H1 (cell line): ENCODE results near the gene AGBL5. TPM values are rescaled to one million over a fixed set of nuclear protein-coding genes. Genes with fewer than 3 reads are reported as not detected.

ENCODE experiments used
- CTCF ChIA-PET: fragments of 300-600 bp; sonication (Branson Sonifier 250); formaldehyde crosslinking; loops from one replicate; lab custom pipeline; 2021; ENCODE audit not compliant: partially characterized antibody; lab: Charles Lee
- POLR2A ChIA-PET: fragments of 300-600 bp; sonication (Branson Sonifier 250); formaldehyde crosslinking; loops from one replicate; lab custom pipeline; 2021; ENCODE audit warnings: inconsistent platforms; ENCODE audit not compliant: partially characterized antibody; lab: Charles Lee
- DNase-seq, 2 experiments: peaks; one replicate each; pipeline versions ENCODE4 v3.0.0 to v3.0.0-alpha.2; 2010 to 2022; ENCODE audit warnings: low spot score in 2 of 2, low read depth in 1 of 2, mixed read lengths in 1 of 2
- FAIRE-seq: peaks from 2 replicates; lab custom pipeline; 2011; peaks lifted over from hg19 to GRCh38; lab: Jason Lieb, UNC
- H2AFZ ChIP-seq: 2 replicates; pipeline ENCODE4 v1.8.1; 2012; ENCODE audit warnings: low read length, inconsistent platforms
- H2AK5ac ChIP-seq: 2 replicates; pipeline ENCODE4 v1.6.1; 2013; ENCODE audit warnings: low read depth, low read length
- H2BK120ac ChIP-seq: replicated peaks from 2 replicates; pipeline ENCODE3; 2013; ENCODE audit warnings: low read depth, low read length, inconsistent platforms
- H2BK12ac ChIP-seq: 2 replicates; pipeline ENCODE4 v1.6.1; 2013; ENCODE audit warnings: low read depth, low read length
- H2BK15ac ChIP-seq: 2 replicates; pipeline ENCODE4 v1.6.1; 2013; ENCODE audit warnings: low read length
- H2BK20ac ChIP-seq: 2 replicates; pipeline ENCODE4 v1.6.1; 2013; ENCODE audit warnings: low read length
- H2BK5ac ChIP-seq: 2 replicates; pipeline ENCODE4 v1.6.1; 2013; ENCODE audit warnings: low read depth, low read length
- H3K14ac ChIP-seq: 2 replicates; pipeline ENCODE4 v1.6.1; 2013; ENCODE audit warnings: inconsistent platforms; ENCODE audit not compliant: insufficient read length
- H3K18ac ChIP-seq: 2 replicates; pipeline ENCODE4 v1.6.1; 2013; ENCODE audit warnings: low read length; ENCODE audit errors: extremely low read depth
- H3K23ac ChIP-seq: 2 replicates; pipeline ENCODE4 v1.6.1; 2013; ENCODE audit warnings: inconsistent platforms; ENCODE audit not compliant: insufficient read length
- H3K23me2 ChIP-seq: 2 replicates; pipeline ENCODE4 v1.6.1; 2013; ENCODE audit warnings: low read depth, low read length
- H3K27ac ChIP-seq: 2 replicates; pipeline ENCODE4 v1.6.1; 2011; ENCODE audit warnings: low read depth, low read length, inconsistent platforms
- H3K27me3 ChIP-seq, 4 experiments: replicated peaks in 1 of 4; 1 replicate in 1 of 4; 2 replicates in 3 of 4; pipeline versions ENCODE4 v1.6.1 to v1.8.1; 2011 to 2013; ENCODE audit warnings: low read length in 3 of 4, mild to moderate bottlenecking in 3 of 4, inconsistent platforms in 2 of 4, mixed read lengths in 2 of 4, moderate library complexity in 1 of 4; ENCODE audit not compliant: control insufficient read depth in 3 of 4, insufficient read depth in 3 of 4; ENCODE audit errors: extremely low read depth in 1 of 4
- H3K36me3 ChIP-seq, 4 experiments: 2 replicates each; pipeline versions ENCODE4 v1.6.1 to v1.8.1; 2011 to 2013; ENCODE audit warnings: mild to moderate bottlenecking in 4 of 4, low read length in 3 of 4, moderate library complexity in 2 of 4, control low read depth in 1 of 4, inconsistent platforms in 1 of 4; ENCODE audit not compliant: insufficient read depth in 4 of 4, control insufficient read depth in 2 of 4
- H3K4ac ChIP-seq: replicated peaks from 2 replicates; pipeline ENCODE3; 2013; ENCODE audit warnings: low read length, low read depth, mixed read lengths, inconsistent platforms; ENCODE audit not compliant: insufficient read length
- H3K4me1 ChIP-seq, 4 experiments: replicated peaks in 1 of 4; 1 replicate in 1 of 4; 2 replicates in 3 of 4; pipeline versions ENCODE4 v1.6.1 to v1.8.1; 2011 to 2013; ENCODE audit warnings: low read length in 3 of 4, inconsistent platforms in 2 of 4, mixed read lengths in 1 of 4; ENCODE audit not compliant: insufficient read depth in 4 of 4, control insufficient read depth in 3 of 4
- H3K4me2 ChIP-seq, 2 experiments: 2 replicates each; pipeline versions ENCODE4 v1.6.1 to v1.8.1; 2011 to 2013; ENCODE audit warnings: low read depth in 2 of 2, low read length in 2 of 2, control low read depth in 1 of 2, inconsistent platforms in 1 of 2, mild to moderate bottlenecking in 1 of 2; ENCODE audit not compliant: insufficient read depth in 1 of 2
- H3K4me3 ChIP-seq, 4 experiments: fragments of 200-600, 300-600 bp in 1 of 4; sonication (generic), shearing (Covaris generic), sonication (Bioruptor Twin) in 1 of 4; 2 replicates each; pipeline versions ENCODE4 v1.5.1 to v1.8.1; 2011 to 2016; ENCODE audit warnings: low read length in 4 of 4, low read depth in 3 of 4, control low read depth in 2 of 4, inconsistent platforms in 2 of 4, mild to moderate bottlenecking in 2 of 4, mixed read lengths in 1 of 4, moderate library complexity in 1 of 4; ENCODE audit not compliant: insufficient read depth in 2 of 4; ENCODE audit errors: extremely low read depth in 1 of 4
- H3K56ac ChIP-seq: replicated peaks from 2 replicates; pipeline ENCODE3; 2013; ENCODE audit warnings: low read depth, mild to moderate bottlenecking, mixed read lengths, low read length, inconsistent platforms; ENCODE audit not compliant: insufficient read length
- H3K79me1 ChIP-seq: 2 replicates; pipeline ENCODE4 v1.6.1; 2013; ENCODE audit warnings: low read depth, low read length, control low read depth
- H3K79me2 ChIP-seq, 2 experiments: 2 replicates each; pipeline versions ENCODE4 v1.6.1 to v1.8.1; 2012 to 2013; ENCODE audit warnings: low read length in 2 of 2, mild to moderate bottlenecking in 2 of 2, inconsistent platforms in 1 of 2; ENCODE audit not compliant: insufficient read depth in 2 of 2, control insufficient read depth in 1 of 2
- H3K9ac ChIP-seq, 4 experiments: replicated peaks in 1 of 4; 1 replicate in 1 of 4; 2 replicates in 3 of 4; pipeline versions ENCODE4 v1.6.1 to v1.8.1; 2011 to 2013; ENCODE audit warnings: low read depth in 3 of 4, low read length in 3 of 4, control low read depth in 2 of 4, mild to moderate bottlenecking in 2 of 4, moderate library complexity in 2 of 4, inconsistent platforms in 1 of 4; ENCODE audit errors: extremely low read depth in 1 of 4
- H3K9me3 ChIP-seq, 2 experiments: 2 replicates each; pipeline versions ENCODE4 v1.6.1 to v1.8.1; 2012 to 2013; ENCODE audit warnings: mild to moderate bottlenecking in 2 of 2, moderate library complexity in 2 of 2, control low read depth in 1 of 2, inconsistent platforms in 1 of 2, low read depth in 1 of 2, low read length in 1 of 2, mixed read lengths in 1 of 2; ENCODE audit not compliant: insufficient read depth in 2 of 2
- H4K20me1 ChIP-seq, 2 experiments: replicated peaks in 1 of 2; 2 replicates each; pipeline versions ENCODE3 to v1.8.1; 2011 to 2013; ENCODE audit warnings: inconsistent platforms in 2 of 2, low read length in 2 of 2, mild to moderate bottlenecking in 1 of 2; ENCODE audit not compliant: insufficient read depth in 2 of 2, control insufficient read depth in 1 of 2
- H4K5ac ChIP-seq: 2 replicates; pipeline ENCODE4 v1.6.1; 2013; ENCODE audit warnings: low read length, low read depth, mixed read lengths, inconsistent platforms; ENCODE audit not compliant: insufficient read length
- H4K8ac ChIP-seq: 2 replicates; pipeline ENCODE4 v1.8.0; 2013; ENCODE audit warnings: mild to moderate bottlenecking, moderate library complexity, low read length, inconsistent platforms; ENCODE audit not compliant: insufficient read depth; ENCODE audit errors: extremely low read depth
- H4K91ac ChIP-seq: replicated peaks from 2 replicates; pipeline ENCODE3; 2013; ENCODE audit warnings: low read length, mixed read lengths, inconsistent platforms; ENCODE audit not compliant: insufficient read length
- EP300 ChIP-seq, 2 experiments: IDR thresholded peaks; 1 replicate in 1 of 2; 2 replicates in 1 of 2; pipeline ENCODE4 v1.6.1; 2011 to 2012; ENCODE audit warnings: low read depth in 2 of 2, low read length in 2 of 2, mild to moderate bottlenecking in 2 of 2, borderline replicate concordance in 1 of 2, inconsistent platforms in 1 of 2, moderate library complexity in 1 of 2
- WGBS, 2 experiments: shearing (Covaris generic) in 1 of 2; methylation state at CpG; one replicate each; pipeline versions ENCODE4 v1.1.6 to v1.1.7; 2013 to 2015; ENCODE audit warnings: low lambda C conversion rate in 2 of 2, mixed read lengths in 2 of 2, inconsistent platforms in 1 of 2, low coverage in 1 of 2, missing lambda C conversion rate in 1 of 2; ENCODE audit not compliant: insufficient replicate concordance in 2 of 2, insufficient coverage in 1 of 2, insufficient read length in 1 of 2; ENCODE audit errors: extremely low coverage in 1 of 2, missing lambda C conversion rate in 1 of 2; 5-methylcytosine and 5-hydroxymethylcytosine counted together
- polyA plus RNA-seq, 7 experiments: library from polyadenylated mRNA; depleted of rRNA in 3 of 7; stranded (reverse) in 5 of 7; unstranded in 2 of 7; fragments of >200 nt in 5 of 7; fragments of 200-250 nt in 2 of 7; gene quantifications; 1 replicate in 5 of 7; 2 replicates in 1 of 7; 4 replicates in 1 of 7; pipeline versions ENCODE4 v1.2.1 to v1.2.3, GENCODE V29; 2011 to 2013; ENCODE audit warnings: missing spikeins in 2 of 7, mixed read lengths in 2 of 7
- total RNA-seq: library from RNA; stranded (reverse); fragmentation: NEBNext Ultra II Directional; extraction: Animal tissue kit (Norgen Biotek cat#: 25700); gene quantifications from 2 replicates; pipeline ENCODE4 v1.2.1, GENCODE V29; 2021

AGBL5 gene
- total and polyA plus RNA-seq, 2 of the 8 experiments (the other 6 are each of a cell fraction or from before 2014, with no cell fraction given), result 45.4 to 62.0 TPM

DNA sequence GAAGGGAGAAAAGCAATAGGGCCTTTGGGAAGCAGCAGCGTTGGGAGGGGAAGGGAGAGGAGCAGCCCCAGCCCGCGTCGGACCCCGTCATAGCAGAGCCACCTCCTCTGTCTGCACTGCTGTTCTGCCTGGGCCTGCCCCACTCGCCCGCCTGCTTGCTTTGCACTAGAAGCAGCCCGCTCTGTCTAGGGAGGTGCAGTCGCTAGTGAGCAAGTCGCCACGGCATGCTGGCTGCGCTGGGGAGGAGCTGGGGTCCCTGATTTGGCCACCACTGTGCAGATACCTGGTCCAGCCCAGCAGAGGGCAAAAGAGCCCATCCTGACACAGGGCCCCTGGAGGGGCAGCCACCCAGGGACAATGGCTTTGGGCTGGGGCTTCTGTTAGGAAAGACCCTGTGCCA lies 26.7 kb upstream of the AGBL5 start:
- Histone ChIP-seq H3K4me3 (no peak overlapping the region), H3K4me1 (peaks cover 0 to 4% (median under 1%) of the 10 kb centered on the region in 4 experiments; a peak in 1 of 7 replicates), H3K79me1 (peaks cover 2% of the 10 kb centered on the region; the same call in 1 of the 2 replicates), H4K8ac (no peak overlapping the region), H3K27me3 (no peaks in the 10 kb centered on the region; a peak in 1 of 7 replicates), H3K79me2 (no peaks in the 10 kb centered on the region), H2AK5ac (no peak overlapping the region), H2BK5ac (no peak overlapping the region; the same call in 1 of the 2 replicates), H4K91ac (no peak overlapping the region), H4K5ac (no peak overlapping the region), H3K56ac (no peak overlapping the region), H3K4ac (no peak overlapping the region), H3K9ac (no peak overlapping the region), H2BK12ac (no peak overlapping the region), H3K27ac (no peak overlapping the region), H2BK120ac (no peak overlapping the region), H3K23me2 (no peaks in the 10 kb centered on the region), H2BK20ac (no peak overlapping the region), H2BK15ac (no peak overlapping the region), H3K4me2 (no peak overlapping the region), H4K20me1 (peaks cover 0 to 11% of the 10 kb centered on the region in 2 experiments), H3K9me3 (no peaks in the 10 kb centered on the region), H2AFZ (no peak overlapping the region), H3K23ac (no peak overlapping the region), H3K36me3 (peaks cover 0 to 6% (median 3%) of the 10 kb centered on the region in 4 experiments; a peak in 3 of 8 replicates), H3K18ac (no peak overlapping the region; the same call in 1 of the 2 replicates), H3K14ac (no peak overlapping the region)
- FAIRE-seq (no peak), DNase-seq (no peak)
- CTCF ChIA-PET, result interaction anchor here (0.6 to 6.1 kb wide), 50 partner anchors 8 to 276 kb away, joined by 3 to 122 read pairs (median 4); partner anchors contain the start of genes AGBL5, DPYSL5, MAPRE3 and TMEM214
- 86% methylated on average over 12 of the region's 12 CpGs; no CpG with 5 or more reads in 1 of the 2 experiments for WGBS, 2 experiments
- POLR2A ChIA-PET, result interaction anchor here (0.6 to 1.8 kb wide), 8 partner anchors 8 to 187 kb away, joined by 3 to 8 read pairs (median 4); partner anchors contain the start of genes ATRAID, MAPRE3 and SLC5A6
- TF ChIP-seq EP300 (IDR thresholded peaks at IDR 0.05; ENCODE audit: borderline replicate concordance in 1 of 2, low read depth in 2 of 2, low read length in 2 of 2), result no peak
